ENCODE results near the gene SLC44A4. TPM values are rescaled to one million over a fixed set of nuclear protein-coding genes. Genes with fewer than 3 reads are reported as not detected.
"Not testable (repeated sequence)": the region's sequence is repeated elsewhere in the genome, so short reads cannot be mapped to it uniquely, and the experiment has no call there.

The SLC44A4 gene
- total RNA-seq, 2 donors from 2014 or later: 5.8 TPM; not detected in 1

GRCh38 chr6:31838968-31839367 lies 39.8 kb downstream of the SLC44A4 start:
- Histone ChIP-seq H3K4me1 (ENCODE audit: control insufficient read depth in 1 of 2, low read depth in 2 of 2) (peaks cover 33 to 35% of the 10 kb centered on the region in 2 donors), H3K9me3 (no peaks in the 10 kb centered on the region), H3K27me3 (replicated peaks; ENCODE audit: insufficient read depth) (no peaks in the 10 kb centered on the region), H3K4me3 (no peak overlapping the region), H3K36me3 (peaks cover 40% of the 10 kb centered on the region), H3K27ac (no peak overlapping the region)
- ATAC-seq (ENCODE audit: insufficient number of reproducible peaks, low FRiP score, low read depth): no peak
- TF ChIP-seq CTCF (IDR thresholded peaks at IDR 0.05): no peak
- no peak for DNase-seq (ENCODE audit: low spot score)

DNA sequence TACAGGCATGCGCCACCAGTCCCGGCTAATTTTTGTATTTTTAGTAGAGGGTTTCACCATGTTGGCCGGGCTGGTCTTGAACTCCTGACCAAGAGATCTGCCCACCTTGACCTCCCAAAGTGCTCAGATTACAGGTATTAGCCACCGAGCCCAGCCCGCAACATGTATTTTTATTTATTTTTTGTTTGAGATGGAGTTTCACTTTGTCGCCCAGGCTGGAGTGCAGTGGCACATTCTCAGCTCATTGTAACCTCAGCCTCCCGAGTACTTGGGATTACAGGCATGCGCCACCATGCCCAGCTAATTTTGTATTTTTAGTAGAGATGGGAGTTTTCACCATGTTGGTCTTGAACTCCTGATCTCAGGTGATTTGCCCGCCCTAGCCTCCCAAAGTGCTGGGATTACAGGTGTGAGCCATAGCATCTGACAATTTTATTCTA lies 40.7 kb downstream of the SLC44A4 start:
- H3K4me3 ChIP-seq: peak overlapping the region; percentile 98
- not testable (repeated sequence) for H3K27ac ChIP-seq; H3K9me3 ChIP-seq; H3K27me3 ChIP-seq (replicated peaks; ENCODE audit: insufficient read depth); DNase-seq (ENCODE audit: low spot score); ATAC-seq (ENCODE audit: insufficient number of reproducible peaks, low FRiP score, low read depth)
- peaks cover 35 to 40% of the 10 kb centered on the region in 2 donors for H3K4me1 ChIP-seq (ENCODE audit: control insufficient read depth in 1 of 2, low read depth in 2 of 2)
- H3K36me3 ChIP-seq: peaks cover 40% of the 10 kb centered on the region

DNA sequence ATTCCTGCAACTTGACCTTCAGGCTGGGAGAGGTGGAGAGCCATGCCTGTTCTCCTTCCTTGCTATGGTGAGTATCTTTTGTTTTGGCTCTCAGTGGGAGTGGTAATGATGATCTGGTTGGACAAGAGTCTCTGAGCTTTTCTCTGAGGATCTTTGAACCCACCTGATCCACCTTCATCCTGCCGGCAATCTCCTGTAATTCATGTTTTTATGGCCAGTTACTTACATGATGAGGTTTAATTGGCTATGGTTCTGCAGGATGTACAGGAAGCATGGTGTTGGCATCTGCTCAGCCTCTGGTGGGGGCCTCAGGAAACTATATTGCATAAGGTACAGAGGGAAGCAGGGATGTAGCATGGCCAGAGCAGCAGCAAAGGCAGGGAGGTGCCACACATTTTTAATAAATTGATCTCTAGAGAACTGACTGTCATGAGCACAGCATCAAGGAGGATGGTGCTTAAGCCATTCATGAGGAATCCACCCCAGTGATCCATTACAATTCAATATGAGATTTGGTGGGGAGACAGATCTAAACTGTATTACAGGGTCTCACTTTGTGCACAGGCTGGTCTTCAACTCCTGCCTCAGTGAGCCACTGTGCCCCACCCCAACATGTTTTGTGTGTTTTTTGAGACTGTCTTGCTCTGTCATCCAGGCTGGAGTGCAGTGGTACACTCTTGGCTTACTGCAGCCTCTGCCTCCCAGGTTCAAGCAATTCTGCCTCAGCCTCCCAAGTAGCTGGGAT lies 41.3 kb downstream of the SLC44A4 start:
- peak overlapping the region; percentile 98 for H3K4me3 ChIP-seq
- H3K27me3 ChIP-seq (replicated peaks; ENCODE audit: insufficient read depth): no peaks in the 10 kb centered on the region
- H3K4me1 ChIP-seq (ENCODE audit: control insufficient read depth in 1 of 2, low read depth in 2 of 2): peaks cover 35 to 40% of the 10 kb centered on the region in 2 donors
- H3K9me3 ChIP-seq: no peaks in the 10 kb centered on the region
- ATAC-seq (ENCODE audit: insufficient number of reproducible peaks, low FRiP score, low read depth) (no peak), DNase-seq (ENCODE audit: low spot score) (no peak)
- H3K36me3 ChIP-seq: peaks cover 40% of the 10 kb centered on the region
- H3K27ac ChIP-seq: peak overlapping the region; percentile 27 to 92
- TF ChIP-seq CTCF (IDR thresholded peaks at IDR 0.05): no peak

- H3K4me1 ChIP-seq (ENCODE audit: control insufficient read depth in 1 of 2, low read depth in 2 of 2): peaks cover 35 to 46% of the 10 kb centered on the region in 2 donors
- peaks cover 40% of the 10 kb centered on the region for H3K36me3 ChIP-seq
- no peaks in the 10 kb centered on the region for H3K9me3 ChIP-seq
- DNase-seq (ENCODE audit: low spot score) (no peak), ATAC-seq (ENCODE audit: insufficient number of reproducible peaks, low FRiP score, low read depth) (no peak)
- peak overlapping the region; percentile 98 for H3K4me3 ChIP-seq
- no peak for TF ChIP-seq CTCF (IDR thresholded peaks at IDR 0.05)
- H3K27me3 ChIP-seq (replicated peaks; ENCODE audit: insufficient read depth): no peaks in the 10 kb centered on the region
- peak overlapping the region; percentile 27 to 92 for H3K27ac ChIP-seq
Measured at GRCh38 chr6:31836474-31837368, 42.1 kb downstream of the SLC44A4 start.

GRCh38 chr6:31836047-31836473 lies 42.7 kb downstream of the SLC44A4 start:
- Histone ChIP-seq H3K4me1 (ENCODE audit: control insufficient read depth in 1 of 2, low read depth in 2 of 2) (peaks cover 41 to 52% of the 10 kb centered on the region in 2 donors), H3K27me3 (replicated peaks; ENCODE audit: insufficient read depth) (no peaks in the 10 kb centered on the region), H3K9me3 (no peaks in the 10 kb centered on the region), H3K4me3 (peak overlapping the region; percentile 98), H3K27ac (peak overlapping the region; percentile 27 to 92), H3K36me3 (peaks cover 40% of the 10 kb centered on the region)
- no peak for TF ChIP-seq CTCF (IDR thresholded peaks at IDR 0.05)
- no peak for DNase-seq (ENCODE audit: low spot score)
- ATAC-seq (ENCODE audit: insufficient number of reproducible peaks, low FRiP score, low read depth): no peak
